T-helper 9 cell (primary cell): ENCODE measurements around the gene LGR6.

ENCODE experiments used
- DNase-seq: peaks from one replicate; pipeline ENCODE4 v3.0.0-alpha.2; 2020

LGR6 gene

DNA sequence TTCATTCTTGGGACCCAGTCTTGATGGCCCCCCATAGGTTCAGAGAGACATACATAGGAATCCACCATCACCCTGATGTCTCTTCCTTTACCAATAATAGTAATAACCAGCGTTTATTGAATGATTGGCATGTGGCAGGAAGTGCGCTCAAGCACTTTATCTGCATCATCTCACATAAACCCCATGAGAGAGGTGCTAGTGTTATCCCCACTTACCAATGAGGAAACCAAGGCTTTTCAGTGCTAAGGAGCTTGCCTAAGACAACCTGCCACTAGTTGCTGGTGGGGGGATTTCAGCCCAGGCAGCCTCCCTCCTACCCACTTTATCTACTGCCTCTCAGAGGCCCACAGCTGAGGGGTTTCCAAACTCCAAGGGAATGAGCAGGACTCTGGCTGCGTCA, 7.7 kb downstream of the LGR6 start:
- no peak for DNase-seq

- DNase-seq: no peak
Measured at GRCh38 chr1:202201971-202202370, 8.4 kb downstream of the LGR6 start.

DNA sequence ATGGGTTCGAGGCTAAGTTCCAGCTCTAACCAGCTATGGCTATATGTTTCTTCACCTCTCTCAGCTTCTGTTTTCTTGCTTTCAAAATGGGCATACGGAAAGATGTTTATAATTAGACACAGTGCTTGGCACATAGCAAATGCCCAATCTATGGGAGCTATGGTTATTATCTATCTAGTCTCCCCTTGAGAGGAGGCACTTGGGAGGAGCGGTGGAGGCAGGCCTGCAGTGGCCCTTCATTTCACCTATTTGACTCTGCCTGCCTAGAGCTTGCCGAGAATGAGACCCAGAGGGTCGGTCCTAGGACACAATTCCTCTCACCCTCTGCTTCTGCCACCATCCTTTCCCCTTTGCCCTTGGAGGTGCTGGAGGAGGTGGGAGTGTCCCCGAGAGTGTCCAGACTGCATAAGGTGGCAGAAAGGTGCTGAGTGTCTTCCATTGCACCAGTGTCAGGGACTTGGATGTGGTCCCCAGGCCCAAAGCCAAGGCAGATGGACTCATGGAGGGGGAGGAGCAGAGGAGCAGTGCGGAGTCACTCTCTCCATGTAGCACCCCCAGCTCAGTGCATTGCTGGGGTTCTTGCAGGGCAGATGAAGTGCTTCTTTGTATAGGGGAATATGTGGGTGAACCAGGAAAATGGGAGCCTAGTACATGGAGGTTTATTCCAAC, 9.0 kb downstream of the LGR6 start:
- DNase-seq: no peak

- DNase-seq: no peak
Measured at GRCh38 chr1:202203238-202204039, 9.8 kb downstream of the LGR6 start.

- DNase-seq: no peak
Measured at GRCh38 chr1:202204065-202204464, 10.5 kb downstream of the LGR6 start.

GRCh38 chr1:202205523-202206190, 12.1 kb downstream of the LGR6 start:
- DNase-seq: no peak

- DNase-seq: no peak
Measured at GRCh38 chr1:202207292-202207691, 13.7 kb downstream of the LGR6 start.

DNA sequence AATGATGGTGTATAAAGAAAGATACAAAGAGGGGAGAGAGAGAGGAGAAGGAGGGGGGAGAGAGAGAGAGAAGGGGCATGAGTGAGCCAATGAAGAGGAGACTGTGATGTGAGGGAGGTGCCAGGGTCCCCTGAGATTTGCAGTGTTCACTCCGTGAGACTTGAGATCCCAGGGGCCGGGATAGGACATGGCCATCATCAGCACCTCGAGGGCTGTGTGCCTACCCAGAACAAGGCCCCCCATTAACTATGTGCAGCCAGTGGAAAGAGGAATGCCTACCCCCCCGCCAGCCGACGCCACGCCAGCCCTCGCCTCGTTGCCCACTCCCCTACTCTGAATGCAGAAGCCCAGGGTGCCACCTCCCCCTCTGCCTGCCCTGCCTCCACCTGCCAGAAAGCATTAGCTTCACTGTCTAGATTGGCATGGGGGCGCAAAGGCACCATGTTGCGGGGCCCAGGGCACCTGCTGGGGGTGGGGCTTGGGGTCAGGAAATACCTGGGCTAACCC, 14.8 kb downstream of the LGR6 start:
- DNase-seq: no peak

- DNase-seq: no peak
Measured at GRCh38 chr1:202210385-202210784, 16.8 kb downstream of the LGR6 start.

DNA sequence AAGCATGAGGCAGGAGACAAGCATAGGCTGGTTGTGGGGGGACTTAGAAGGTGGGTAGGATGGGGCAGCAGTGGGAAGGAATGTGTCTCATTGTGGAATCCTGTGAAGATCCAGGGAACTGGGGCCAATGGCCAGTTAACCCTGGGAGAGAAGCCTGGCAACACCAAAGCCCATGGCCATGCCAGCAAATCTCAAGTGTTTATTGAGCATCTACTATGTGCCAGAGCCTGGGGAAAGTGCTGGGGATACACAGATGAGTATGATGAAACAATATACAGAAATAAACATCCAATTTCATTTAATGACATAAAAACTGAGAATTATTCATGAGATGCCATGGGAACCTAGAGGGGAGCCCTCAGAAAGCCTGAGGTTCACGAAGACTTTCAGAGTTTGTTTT, 17.4 kb downstream of the LGR6 start:
- no peak for DNase-seq

DNA sequence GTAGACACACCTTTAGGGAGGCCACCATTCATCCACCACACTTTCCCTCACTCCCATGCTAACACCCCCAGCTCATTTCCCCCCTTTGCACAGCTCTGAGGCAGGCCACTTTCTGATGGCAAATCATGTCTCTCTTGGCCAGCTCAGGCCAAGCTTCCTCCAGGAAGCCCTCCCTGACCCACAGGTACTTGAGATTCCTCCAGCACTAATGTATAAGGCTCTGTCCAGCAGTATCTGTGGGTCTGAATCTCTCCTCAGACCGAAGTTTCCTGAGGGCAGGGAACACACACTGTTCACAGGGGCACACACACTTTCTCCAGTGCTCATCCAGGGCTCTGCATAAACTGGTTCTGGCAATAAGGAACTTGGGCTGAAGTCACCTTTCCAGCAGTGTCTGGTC, 19.2 kb downstream of the LGR6 start:
- DNase-seq: no peak

- no peak for DNase-seq
Measured at GRCh38 chr1:202213361-202214088, 19.9 kb downstream of the LGR6 start.

DNA sequence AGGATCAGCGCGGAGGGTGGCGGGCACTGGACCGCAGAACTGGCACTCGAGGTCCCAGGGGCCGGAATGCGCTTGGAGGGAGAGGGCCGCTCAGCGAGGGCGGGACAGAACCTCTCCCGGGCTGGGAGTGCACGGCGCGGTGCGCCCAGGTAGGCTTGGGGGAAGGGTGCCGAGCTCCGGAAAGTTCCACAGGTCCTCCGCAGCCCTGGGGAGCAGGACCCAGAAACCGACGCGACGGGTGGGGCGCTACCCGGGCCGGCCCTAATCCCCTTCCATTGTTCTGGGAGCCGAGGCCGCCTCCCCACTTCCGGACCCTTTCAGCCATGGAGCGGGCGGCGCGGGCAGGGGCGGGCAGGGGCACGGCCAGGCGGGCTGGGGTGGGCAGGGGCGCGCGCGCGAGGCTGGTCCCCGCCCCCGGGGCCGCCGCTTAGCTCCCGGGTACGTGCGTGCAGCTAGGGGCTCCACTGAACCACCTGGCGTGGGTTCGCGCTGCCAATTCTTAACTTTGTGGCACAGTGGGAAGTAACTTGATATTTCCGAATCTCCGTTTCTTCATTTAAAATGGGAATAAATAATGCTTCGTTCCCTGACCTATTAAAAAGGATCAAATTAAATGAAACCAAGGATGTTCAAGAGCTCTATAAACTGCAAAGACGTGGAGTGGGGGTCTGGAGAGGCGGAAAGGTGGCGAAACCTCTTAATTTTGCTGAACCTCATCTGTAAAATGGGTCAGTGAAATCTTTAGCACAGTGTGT, 20.7 kb downstream of the LGR6 start:
- DNase-seq: no peak

GRCh38 chr1:202215472-202216130, 22.0 kb downstream of the LGR6 start:
- DNase-seq: no peak

DNA sequence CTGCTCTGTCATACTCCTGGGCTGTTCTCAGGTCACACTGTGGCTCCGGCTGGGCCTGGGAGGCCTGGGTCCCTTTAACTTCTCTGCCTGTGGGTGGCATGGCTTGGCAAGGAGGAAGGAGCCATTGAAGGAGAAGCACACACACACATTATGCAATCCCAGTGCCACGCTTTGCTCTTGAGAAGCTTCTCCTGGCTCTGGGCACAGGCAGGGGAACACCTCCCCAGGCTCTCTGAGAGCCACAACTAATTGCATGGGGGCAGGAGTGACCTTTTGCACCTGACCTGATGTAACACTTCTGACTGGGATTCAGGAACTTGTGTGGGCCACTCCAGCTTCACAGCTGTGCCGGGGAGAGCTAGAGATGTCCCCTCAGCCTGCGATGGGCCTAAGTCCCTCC, 23.1 kb downstream of the LGR6 start:
- no peak for DNase-seq

GRCh38 chr1:202217516-202217915, 23.9 kb downstream of the LGR6 start:
- no peak for DNase-seq

DNA sequence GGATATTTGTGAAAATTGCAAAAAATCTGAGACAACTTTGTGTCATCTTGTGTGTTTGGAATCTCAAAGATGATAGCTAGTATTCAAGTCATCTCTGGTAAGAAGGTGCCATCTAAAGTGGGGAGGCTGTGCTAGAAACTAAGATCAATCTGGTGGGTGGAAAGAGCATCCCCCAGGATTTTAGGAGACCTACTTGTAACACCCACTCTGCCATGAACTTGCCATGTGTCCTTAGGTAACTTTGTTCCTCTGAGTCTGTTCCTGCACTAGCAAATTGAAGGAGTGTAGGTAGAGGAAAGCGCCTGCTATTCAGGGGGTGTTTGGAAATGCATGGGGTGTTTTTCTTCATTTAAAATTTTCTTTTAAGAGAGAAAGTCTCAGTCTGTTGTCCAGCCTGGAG, 24.4 kb downstream of the LGR6 start:
- DNase-seq: no peak

DNA sequence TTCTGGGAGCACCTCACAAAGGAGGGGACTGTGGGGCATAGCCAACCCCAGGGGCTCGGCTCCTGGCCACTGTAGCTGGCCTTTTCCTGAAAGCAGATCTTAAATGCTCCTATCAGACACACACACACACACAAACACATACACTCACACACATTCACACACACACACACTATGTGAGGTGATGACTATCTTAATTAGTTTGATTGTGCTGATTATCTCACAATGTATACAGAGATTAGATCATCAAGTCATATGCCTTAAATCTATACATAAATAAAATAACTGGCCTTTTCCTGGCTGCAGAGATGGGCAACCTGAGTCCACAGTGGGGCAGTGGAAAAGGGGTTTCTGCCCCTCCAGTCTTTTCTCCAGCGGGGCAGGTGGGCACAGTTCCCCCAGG, 27.1 kb downstream of the LGR6 start:
- DNase-seq: no peak

GRCh38 chr1:202221911-202222909, 28.6 kb downstream of the LGR6 start:
- no peak for DNase-seq

DNA sequence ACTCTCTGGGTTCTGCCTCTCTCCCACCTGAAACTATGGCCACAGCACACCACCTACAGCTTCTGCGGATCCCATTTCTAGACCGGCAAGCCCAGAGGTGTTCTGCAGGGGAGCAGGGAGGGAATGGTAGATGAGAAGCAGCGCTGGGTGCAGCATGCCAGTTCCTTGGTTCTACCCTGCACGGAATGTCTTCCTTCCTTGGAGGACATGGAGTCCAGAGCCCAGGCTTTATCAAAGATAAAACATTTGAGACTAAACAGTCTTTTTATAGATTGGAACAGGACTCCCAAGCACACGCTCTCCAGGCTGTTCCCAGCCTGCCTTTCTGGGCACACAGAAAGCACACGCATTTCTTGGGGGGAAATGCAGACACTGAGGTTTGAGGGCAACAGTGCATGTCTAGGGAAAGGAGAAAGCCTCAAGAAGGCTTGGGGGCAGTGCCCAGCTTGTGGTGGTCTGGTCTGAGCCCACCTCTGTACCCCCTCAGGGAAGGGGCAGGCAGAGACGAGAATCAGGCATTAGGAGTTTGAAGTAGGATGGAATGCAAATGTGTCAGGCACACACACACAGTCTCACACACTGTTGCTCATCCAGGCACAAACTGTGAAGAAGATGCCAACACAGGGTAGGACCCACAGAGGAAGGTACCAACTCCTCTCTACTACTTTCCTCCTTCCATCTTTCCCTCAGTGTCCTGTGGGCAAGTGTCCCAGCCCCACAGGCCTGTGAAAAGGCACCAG, 29.7 kb downstream of the LGR6 start:
- DNase-seq: no peak
